ENCODE data around the gene RHBDL1. TPM values are rescaled to one million over a fixed set of nuclear protein-coding genes. Genes with fewer than 3 reads are reported as not detected.

RHBDL1 gene
- polyA plus RNA-seq, 1 donor from 2014 or later: 7.2 TPM

GRCh38 chr16:719815-720446 is 44.5 kb downstream of the RHBDL1 start:
- peak; percentile 54 for TF ChIP-seq CTCF (IDR thresholded peaks at IDR 0.05; ENCODE audit: poor library complexity, severe bottlenecking)
- no peak for TF ChIP-seq REST (IDR thresholded peaks at IDR 0.05; ENCODE audit: borderline replicate concordance)
- Histone ChIP-seq H3K36me3 (ENCODE audit: insufficient read depth, low read length) (no peaks in the 10 kb centered on the region), H3K9me3 (ENCODE audit: low read length) (no peaks in the 10 kb centered on the region), H3K4me3 (ENCODE audit: low read length) (peak overlapping the region; percentile 95), H3K9me2 (ENCODE audit: insufficient read depth, low read length) (no peaks in the 10 kb centered on the region), H3F3A (ENCODE audit: insufficient read depth, low read length, poor library complexity, severe bottlenecking) (no peaks in the 10 kb centered on the region), H2AFZ (ENCODE audit: low read depth, low read length) (peak overlapping the region; percentile 2), H3K4me2 (ENCODE audit: low read length) (peak overlapping the region; percentile 96), H3K27me3 (ENCODE audit: insufficient read depth, low read depth, low read length) (no peaks in the 10 kb centered on the region), H3K9ac (ENCODE audit: low read length) (peak overlapping the region; percentile 90), H4K20me1 (ENCODE audit: insufficient read depth) (no peaks in the 10 kb centered on the region), H3K79me2 (replicated peaks; ENCODE audit: insufficient read depth, low read length) (peaks cover 10% of the 10 kb centered on the region), H3K27ac (ENCODE audit: low read length) (peak overlapping the region; percentile 89)

GRCh38 chr16:720447-720989 is 45.0 kb downstream of the RHBDL1 start:
- no peaks in the 10 kb centered on the region for H4K20me1 ChIP-seq (ENCODE audit: insufficient read depth)
- H3K9me3 ChIP-seq (ENCODE audit: low read length): no peaks in the 10 kb centered on the region
- H3K36me3 ChIP-seq (ENCODE audit: insufficient read depth, low read length): no peaks in the 10 kb centered on the region
- peak overlapping the region; percentile 95 for H3K4me3 ChIP-seq (ENCODE audit: low read length)
- H3K9ac ChIP-seq (ENCODE audit: low read length): peak overlapping the region; percentile 90
- H3K9me2 ChIP-seq (ENCODE audit: insufficient read depth, low read length): no peaks in the 10 kb centered on the region
- H3K27me3 ChIP-seq (ENCODE audit: insufficient read depth, low read depth, low read length): no peaks in the 10 kb centered on the region
- no peaks in the 10 kb centered on the region for H3F3A ChIP-seq (ENCODE audit: insufficient read depth, low read length, poor library complexity, severe bottlenecking)
- H2AFZ ChIP-seq (ENCODE audit: low read depth, low read length): peak overlapping the region; percentile 2
- TF ChIP-seq EP300 (conservative IDR thresholded peaks at IDR 0.05; ENCODE audit: poor library complexity, severe bottlenecking): no peak
- TF ChIP-seq REST (IDR thresholded peaks at IDR 0.05; ENCODE audit: borderline replicate concordance): peak; percentile 14
- TF ChIP-seq TAF1 (IDR thresholded peaks at IDR 0.05; ENCODE audit: low read depth): no peak
- TF ChIP-seq CTCF (IDR thresholded peaks at IDR 0.05; ENCODE audit: poor library complexity, severe bottlenecking): peak; percentile 47
- TF ChIP-seq MXI1 (conservative IDR thresholded peaks at IDR 0.05; ENCODE audit: poor library complexity, severe bottlenecking): no peak
- peak overlapping the region; percentile 89 for H3K27ac ChIP-seq (ENCODE audit: low read length)
- H3K4me2 ChIP-seq (ENCODE audit: low read length): peak overlapping the region; percentile 96
- peaks cover 10% of the 10 kb centered on the region for H3K79me2 ChIP-seq (replicated peaks; ENCODE audit: insufficient read depth, low read length)
